GM12872 (cell line): ENCODE measurements around the gene ESPN.

ENCODE experiments used
- TF ChIP-seq, protein P1 (sequence below): IDR thresholded peaks from 3 replicates; pipeline ENCODE4 v1.5.1; 2011; ENCODE audit warnings: low read depth, mild to moderate bottlenecking, low read length, moderate library complexity; ENCODE audit not compliant: insufficient read depth

The ESPN gene

DNA sequence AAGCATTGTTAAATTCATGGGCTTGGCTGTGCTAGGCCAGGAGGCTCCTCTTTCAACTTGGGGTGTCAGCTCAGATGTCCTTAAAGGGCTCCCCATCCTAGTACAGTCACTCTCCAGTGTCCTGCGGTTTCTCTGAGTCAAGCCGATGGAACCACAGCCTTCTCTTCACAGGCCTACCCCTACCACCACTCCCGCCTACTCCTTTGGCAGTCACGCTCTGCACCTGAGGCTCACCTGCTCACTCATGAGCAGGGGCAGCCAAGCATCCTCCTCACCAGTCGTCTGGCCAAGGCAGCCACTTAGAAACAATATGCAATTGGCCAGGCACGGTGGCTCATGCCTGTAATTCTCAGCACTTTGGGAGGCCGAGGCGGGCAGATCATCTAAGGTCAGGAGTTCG is 34.6 kb upstream of the ESPN start:
- TF ChIP-seq, protein P1, sequence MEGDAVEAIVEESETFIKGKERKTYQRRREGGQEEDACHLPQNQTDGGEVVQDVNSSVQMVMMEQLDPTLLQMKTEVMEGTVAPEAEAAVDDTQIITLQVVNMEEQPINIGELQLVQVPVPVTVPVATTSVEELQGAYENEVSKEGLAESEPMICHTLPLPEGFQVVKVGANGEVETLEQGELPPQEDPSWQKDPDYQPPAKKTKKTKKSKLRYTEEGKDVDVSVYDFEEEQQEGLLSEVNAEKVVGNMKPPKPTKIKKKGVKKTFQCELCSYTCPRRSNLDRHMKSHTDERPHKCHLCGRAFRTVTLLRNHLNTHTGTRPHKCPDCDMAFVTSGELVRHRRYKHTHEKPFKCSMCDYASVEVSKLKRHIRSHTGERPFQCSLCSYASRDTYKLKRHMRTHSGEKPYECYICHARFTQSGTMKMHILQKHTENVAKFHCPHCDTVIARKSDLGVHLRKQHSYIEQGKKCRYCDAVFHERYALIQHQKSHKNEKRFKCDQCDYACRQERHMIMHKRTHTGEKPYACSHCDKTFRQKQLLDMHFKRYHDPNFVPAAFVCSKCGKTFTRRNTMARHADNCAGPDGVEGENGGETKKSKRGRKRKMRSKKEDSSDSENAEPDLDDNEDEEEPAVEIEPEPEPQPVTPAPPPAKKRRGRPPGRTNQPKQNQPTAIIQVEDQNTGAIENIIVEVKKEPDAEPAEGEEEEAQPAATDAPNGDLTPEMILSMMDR, result no peak

DNA sequence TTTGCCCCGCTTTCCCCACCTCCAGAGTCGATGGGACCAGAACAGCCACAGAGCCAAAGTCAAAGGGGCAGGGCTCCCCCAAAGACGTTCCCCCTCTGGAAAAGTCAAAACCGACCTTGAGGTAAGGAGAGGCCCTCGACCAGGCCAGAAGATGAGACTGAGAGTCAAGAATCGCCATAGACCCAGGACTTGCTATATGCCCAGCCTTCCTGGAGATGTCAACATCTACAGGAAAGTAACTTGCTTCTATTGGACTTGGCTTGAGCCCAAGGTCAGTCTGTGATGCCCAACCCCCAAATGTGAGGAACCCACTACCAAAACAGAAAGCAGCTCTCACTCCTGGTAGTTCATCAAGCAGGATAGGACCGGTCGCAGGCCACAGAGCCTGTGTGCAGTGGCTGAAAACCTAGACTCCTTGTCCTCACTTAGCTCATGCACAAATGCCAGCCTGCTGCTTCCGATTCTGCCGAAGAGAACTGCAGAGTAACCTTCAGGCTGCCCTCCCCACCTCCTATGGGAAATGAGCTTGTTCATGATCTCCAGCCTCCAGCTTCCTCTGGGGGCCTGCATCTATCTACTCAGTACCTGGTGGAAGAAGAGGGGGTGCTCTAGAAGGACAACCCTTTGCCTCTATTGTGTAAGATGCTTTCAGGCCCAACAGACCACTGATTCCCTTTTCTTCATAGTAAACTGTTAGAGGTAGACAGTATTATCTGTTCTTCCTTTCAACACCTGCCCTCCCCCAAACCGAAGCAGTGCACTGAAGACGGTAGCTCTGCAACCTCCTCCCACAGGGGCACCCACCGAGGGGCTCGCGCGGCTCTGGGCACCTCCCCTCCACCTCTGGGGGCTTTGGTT is 32.4 kb upstream of the ESPN start:
- TF ChIP-seq, protein P1, result no peak

DNA sequence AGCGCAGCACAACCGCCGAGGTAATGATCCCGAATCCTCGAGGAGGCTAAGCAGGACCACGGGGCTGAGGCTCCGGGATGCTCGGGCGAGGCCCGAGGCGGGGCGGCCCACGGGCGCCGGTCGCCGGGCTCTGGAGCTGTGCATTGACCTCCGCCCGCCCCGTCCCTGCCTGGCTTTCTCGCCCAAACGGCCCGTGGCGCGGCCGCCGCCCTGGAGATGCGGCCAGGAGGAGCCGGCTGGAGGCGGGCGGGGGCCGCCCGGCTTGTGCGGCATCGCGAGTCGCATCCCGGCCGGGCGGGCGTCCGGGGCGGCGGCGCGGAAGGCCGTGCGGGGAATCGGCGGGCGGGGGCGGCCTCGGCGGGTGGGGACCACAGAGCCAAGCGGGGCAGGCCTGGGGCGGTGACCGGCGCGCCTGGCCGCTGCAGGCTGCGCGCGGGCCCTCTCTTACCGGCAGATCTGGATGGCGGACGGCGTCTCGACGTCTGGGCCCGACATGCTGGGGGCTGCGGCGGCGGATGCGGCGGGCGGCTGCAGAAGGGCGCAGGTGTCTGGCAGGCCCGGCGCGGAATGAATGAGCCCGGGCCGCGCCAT is 31.7 kb upstream of the ESPN start:
- TF ChIP-seq, protein P1, result no peak

DNA sequence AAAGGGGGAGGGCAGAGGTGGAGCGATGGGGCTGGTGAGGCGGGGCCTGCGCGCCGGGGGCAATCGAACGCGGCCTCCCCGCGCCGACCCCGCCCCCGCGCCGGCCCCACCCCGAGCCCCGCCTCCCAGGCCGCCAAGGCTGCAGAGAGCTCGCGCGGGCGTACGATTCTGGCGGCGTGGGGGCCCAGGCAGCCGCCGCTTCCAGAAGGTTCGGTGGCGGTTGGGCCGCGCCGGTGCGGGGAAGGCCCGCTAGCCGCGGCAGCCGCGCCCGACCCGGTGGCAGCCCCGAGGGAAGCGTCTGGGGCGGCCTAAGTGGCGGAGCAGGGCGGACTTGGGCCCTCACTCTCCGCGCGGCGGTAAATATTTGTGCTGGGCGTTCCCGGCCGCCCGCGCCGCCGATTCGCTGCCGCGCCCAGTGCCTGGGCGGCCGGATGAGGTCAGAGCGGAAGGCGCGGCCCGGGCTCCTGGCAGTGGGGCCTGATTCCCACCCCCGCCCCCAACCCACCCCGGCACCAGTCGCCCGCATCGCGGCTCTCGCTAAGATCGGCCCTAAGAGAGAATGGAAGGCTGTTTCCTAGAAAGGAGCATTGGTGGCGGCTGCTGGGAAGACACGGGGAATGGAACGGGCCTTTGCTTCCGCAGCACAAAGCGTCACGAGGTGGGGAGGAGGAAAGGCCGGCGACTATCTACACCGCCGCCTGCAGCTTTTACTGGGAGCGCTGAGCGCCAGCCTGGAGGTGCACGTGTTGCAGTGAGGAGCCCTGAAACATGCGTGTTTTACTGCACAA is 31.0 kb upstream of the ESPN start, which contains the start of gene ACOT7:
Gene ACOT7 (minus strand): TSS at position 368 of the 788 bp plus-strand sequence. CDS start 368 bp downstream, outside the sequence.
- TF ChIP-seq, protein P1, result 0 out of 3 replicates have a peak, but pooled peaks have one; percentile 7

DNA sequence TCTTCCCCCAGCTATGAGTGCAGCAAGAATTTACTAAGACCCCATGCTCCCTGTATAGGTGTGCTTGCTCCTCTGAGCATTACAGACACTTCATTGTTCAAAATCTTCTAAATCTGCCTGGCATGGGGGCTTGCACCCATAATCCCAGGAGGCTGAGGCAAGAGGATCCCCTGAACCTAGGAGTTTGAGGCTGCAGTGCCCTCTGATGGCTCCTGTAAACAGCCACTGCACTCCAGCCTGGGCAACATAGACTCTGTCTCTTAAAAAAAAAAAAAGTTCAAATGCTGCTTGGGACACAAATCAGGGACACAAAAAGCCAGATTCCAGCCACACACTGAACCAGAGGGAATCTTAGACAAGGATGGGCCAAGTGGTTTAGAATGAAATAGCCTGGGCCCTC is 27.6 kb upstream of the ESPN start:
- TF ChIP-seq, protein P1, result peak; percentile 18; the same call in 1 of the 3 replicates

DNA sequence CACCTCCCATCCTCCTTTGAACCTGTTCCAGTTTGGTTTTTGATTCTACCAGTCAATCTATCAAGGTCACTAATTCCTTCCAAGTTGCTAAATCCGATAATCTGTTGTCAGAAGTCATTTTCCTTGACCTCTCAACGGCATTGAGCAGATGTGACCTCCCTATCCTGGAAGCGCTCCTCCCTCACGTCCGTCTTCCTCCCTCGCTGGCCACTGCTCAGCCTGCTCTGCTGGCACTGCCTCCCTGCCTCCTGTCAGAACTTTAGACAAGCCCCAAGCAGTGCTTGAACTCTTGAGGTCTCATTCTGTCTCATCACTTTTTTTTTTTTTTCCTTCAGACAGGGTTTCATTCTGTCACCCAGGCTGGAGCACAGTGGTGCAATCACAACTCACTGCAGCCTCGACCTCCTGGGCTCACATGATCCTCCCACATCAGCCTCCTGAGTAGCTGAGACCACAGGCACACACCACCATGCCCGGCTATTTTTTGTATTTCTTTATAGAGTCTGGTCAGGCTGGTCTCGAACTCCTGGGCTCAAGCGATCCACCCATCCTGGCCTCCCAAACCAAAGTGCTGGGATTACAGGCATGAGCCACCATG is 26.6 kb upstream of the ESPN start:
- TF ChIP-seq, protein P1, result no peak
